HG03103 (cell line): ENCODE data around the gene SPATA18.
"Not testable (repeated sequence)": the region's sequence is repeated elsewhere in the genome, so short reads cannot be mapped to it uniquely, and the experiment has no call there.

Source experiments
- ATAC-seq: cut with Tn5 transposase; IDR thresholded peaks from one replicate; pipeline ENCODE4 v1.9.1; 2021; ENCODE audit warnings: low read depth; ENCODE audit not compliant: unreplicated experiment

Gene SPATA18

GRCh38 chr4:52105276-52105675 lies 54.2 kb downstream of the SPATA18 start:
- ATAC-seq: no peak

DNA sequence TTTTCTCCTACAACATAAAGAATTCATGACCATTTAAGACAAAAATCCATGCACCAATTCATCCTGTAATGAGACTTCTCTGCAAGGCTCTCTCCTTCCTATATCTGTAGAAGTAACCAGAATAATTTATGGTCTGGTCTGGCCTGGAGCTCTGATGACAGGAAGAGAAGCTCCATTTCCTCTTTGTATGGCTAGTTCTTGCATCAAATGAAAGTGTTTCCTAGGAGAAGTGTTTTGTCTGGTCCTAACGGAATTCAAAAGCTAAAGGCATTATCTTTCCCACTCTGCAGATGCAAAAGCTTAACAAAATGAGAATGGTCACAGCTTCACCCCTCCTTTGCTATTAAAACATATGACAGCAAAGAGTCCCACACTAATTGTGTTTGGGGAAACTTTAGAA lies 55.1 kb downstream of the SPATA18 start:
- ATAC-seq: no peak

GRCh38 chr4:52106660-52107059 lies 55.6 kb downstream of the SPATA18 start:
- ATAC-seq: no peak

- no peak for ATAC-seq
Measured at GRCh38 chr4:52107336-52107735, 56.2 kb downstream of the SPATA18 start.

DNA sequence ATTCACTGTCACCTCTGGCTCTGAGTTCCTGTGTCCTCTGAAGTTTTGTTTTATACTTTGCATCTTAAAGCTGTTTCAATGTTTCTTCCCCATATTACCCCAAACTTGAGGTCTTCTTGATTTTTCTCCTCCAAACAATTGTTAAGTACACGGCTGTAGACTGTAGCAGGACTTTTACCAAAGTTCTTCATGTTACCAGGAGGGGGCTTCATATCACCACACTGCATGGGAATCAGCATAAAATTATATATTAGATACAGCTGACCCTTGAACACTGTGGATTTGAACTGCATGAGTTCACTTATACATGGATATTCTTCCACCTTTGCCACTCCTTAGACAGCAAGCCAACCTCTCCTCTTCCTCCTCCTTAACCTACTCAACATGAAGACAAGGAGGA lies 56.6 kb downstream of the SPATA18 start:
- no peak for ATAC-seq

GRCh38 chr4:52110171-52110570 lies 59.1 kb downstream of the SPATA18 start:
- no peak for ATAC-seq

DNA sequence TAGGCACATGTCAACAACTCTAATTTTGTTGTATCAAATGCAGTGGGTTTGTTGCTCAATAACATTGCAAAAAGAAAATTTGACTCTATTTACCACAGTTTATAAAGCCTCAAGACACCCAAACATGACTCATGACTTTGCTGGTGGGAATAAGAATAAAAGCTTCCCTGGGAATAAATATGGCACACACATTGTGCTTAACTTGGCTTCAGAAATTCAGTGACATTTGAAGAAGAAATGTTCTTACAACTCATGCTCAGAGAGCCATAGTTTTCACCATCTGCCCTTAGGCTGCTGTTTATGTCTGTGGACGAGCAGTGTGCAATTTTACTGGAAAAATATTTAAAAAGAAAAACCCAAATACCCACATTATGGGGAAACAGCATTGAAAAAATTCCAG lies 60.9 kb downstream of the SPATA18 start:
- no peak for ATAC-seq

DNA sequence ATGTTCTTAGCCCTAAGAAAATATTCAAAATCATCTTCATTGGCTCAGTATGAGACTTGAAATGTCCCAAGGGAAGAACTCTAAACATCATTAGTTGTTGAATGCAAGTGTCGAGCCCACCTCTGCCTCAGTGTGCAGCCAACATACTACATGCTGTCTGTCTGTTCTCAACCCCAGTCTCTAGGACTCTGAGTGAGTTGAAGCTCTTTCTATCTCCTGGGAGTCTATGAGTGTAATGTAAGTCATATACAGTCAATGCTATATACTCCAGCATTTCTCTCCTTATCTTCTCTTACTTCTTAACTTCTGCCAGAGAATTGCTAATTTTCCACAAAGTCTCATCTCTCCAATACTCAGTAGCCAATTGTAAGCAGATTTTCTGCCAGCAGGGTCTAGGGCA lies 61.3 kb downstream of the SPATA18 start:
- no peak for ATAC-seq

DNA sequence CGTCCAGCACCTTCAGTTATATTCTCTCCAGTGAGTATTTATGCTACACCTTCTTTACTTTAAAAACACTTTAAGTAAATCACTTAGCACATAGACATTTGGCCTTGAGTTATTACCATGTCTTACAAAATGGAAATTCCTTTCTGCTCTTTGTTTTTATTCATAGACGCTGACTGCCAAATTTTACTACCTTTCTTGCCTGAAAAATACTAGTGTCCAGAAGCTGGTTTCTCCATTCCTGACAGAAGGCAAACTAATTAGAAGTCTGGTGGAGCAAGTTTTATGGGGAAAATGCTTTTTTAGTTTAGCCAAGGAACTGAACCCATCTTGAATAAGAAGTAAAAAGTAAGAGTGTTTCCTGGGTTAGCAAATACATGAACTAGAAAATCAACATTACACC lies 65.5 kb downstream of the SPATA18 start:
- no peak for ATAC-seq

GRCh38 chr4:52126226-52126625 lies 75.1 kb downstream of the SPATA18 start:
- ATAC-seq: no peak

DNA sequence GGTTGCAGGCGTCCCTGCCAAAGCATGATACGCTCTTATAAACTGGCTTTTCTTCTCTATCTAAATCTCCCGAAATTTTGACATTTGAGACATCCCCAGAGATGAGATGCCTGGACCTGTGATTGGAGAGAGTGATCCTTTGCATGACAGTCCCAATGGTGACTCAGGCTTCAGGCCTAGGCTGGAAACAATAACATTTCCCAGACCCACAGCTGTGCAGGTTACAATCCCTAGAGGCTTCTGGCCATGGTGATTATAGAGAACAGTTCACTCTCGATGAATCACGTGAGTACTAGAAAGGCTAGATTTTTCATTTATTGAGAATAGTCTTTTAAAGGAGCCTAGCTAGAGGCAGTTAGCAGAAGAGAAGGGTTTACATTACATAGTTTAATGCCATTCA lies 75.9 kb downstream of the SPATA18 start:
- no peak for ATAC-seq

DNA sequence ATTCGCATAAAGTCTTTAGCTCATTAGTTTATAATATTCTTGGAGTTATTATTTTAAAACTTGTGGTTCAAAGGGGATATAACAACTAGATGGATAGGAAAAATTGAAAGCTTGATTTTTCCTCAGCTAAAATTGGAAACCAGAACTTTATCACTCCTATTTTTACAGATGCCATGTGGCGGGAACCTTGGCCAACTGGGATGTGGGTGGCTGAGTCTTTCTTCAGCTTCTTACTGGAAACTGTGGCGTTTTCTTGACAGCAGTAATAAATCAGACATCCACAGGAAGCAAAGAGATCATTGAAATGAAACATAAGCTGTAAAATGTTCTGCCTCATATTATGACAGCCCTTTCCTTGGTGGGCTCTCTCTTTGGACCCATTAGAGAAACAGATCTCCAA lies 84.1 kb downstream of the SPATA18 start:
- ATAC-seq: no peak

- not testable (repeated sequence) for ATAC-seq
Measured at GRCh38 chr4:52137152-52137551, 86.0 kb downstream of the SPATA18 start.

DNA sequence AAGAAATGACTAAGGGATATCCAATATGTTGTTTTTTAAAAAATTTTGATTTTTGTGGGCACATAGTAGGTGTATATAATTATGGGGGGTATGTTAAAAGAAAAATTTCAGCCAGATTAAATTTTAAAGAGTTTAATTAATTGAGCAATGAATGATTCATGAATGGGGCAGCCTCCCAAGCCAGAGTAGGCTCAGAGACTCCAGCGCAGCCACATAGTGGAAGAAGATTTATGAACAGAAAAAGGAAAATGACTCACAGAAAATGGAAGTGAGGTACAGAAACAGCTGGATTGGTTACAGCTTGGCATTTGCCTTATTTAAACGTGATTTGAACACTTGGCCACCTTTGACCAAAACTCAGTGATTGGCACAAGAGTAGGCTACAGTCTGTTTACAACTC lies 91.7 kb downstream of the SPATA18 start:
- ATAC-seq: no peak

- no peak for ATAC-seq
Measured at GRCh38 chr4:52143815-52144214, 92.7 kb downstream of the SPATA18 start.

- no peak for ATAC-seq
Measured at GRCh38 chr4:52144372-52144771, 93.3 kb downstream of the SPATA18 start.
